A673 (cell line): ENCODE results near the gene MRNIP. TPM values are rescaled to one million over a fixed set of nuclear protein-coding genes. Genes with fewer than 3 reads are reported as not detected.

Source experiments
- BruUV-seq: library from RNA; stranded (reverse); fragments of 400-500 nt; replicated peaks from 2 replicates; lab custom pipeline; 2021; lab: Mats Ljungman, UMichigan
- CTCF ChIA-PET: fragments of 300-600 bp; sonication (Branson Sonifier 250); formaldehyde crosslinking; loops from one replicate; lab custom pipeline; 2022; ENCODE audit warnings: antibody characterized with exemption; lab: Charles Lee
- POLR2A ChIA-PET: fragments of 300-600 bp; sonication (Branson Sonifier 250); formaldehyde crosslinking; loops from one replicate; lab custom pipeline; 2022; ENCODE audit warnings: antibody characterized with exemption; ENCODE audit not compliant: low non-redundant PET; lab: Charles Lee
- DNase-seq: peaks from one replicate; pipeline ENCODE4 v3.0.0-alpha.2; 2015; ENCODE audit warnings: low spot score
- H3K27ac ChIP-seq: fragments of 200-600 bp; sonication (generic); 2 replicates; pipeline ENCODE4 v1.5.1; 2016; ENCODE audit warnings: mixed run types, low read depth, mild to moderate bottlenecking, mixed read lengths, antibody characterized with exemption, low read length; ENCODE audit not compliant: poor library complexity, severe bottlenecking
- H3K27me3 ChIP-seq: fragments of 200-600 bp; sonication (generic); replicated peaks from 2 replicates; pipeline ENCODE4 v1.6.1; 2017; ENCODE audit warnings: mixed run types, low read depth, mild to moderate bottlenecking, mixed read lengths, antibody characterized with exemption, low read length; ENCODE audit not compliant: insufficient read depth, poor library complexity
- H3K36me3 ChIP-seq: fragments of 200-600 bp; sonication (generic); 2 replicates; pipeline ENCODE4 v1.6.1; 2016; ENCODE audit warnings: mixed run types, mild to moderate bottlenecking, mixed read lengths, antibody characterized with exemption, low read length; ENCODE audit not compliant: insufficient read depth, poor library complexity, severe bottlenecking
- H3K4me1 ChIP-seq: fragments of 200-600 bp; sonication (generic); 2 replicates; pipeline ENCODE4 v1.6.1; 2017; ENCODE audit warnings: mixed run types, mild to moderate bottlenecking, mixed read lengths, antibody characterized with exemption, low read length; ENCODE audit not compliant: insufficient read depth, poor library complexity, severe bottlenecking
- H3K4me3 ChIP-seq: fragments of 200-600 bp; sonication (generic); 2 replicates; pipeline ENCODE4 v1.5.1; 2016; ENCODE audit warnings: low read depth, mixed run types, mild to moderate bottlenecking, mixed read lengths, low read length; ENCODE audit not compliant: poor library complexity, severe bottlenecking
- H3K9me3 ChIP-seq: fragments of 200-600 bp; sonication (generic); 2 replicates; pipeline ENCODE4 v1.6.1; 2016; ENCODE audit warnings: mixed run types, low read depth, mild to moderate bottlenecking, mixed read lengths, antibody characterized with exemption, low read length; ENCODE audit not compliant: poor library complexity, severe bottlenecking
- CTCF ChIP-seq: fragments of 300-800, 200-600 bp; sonication (generic); conservative IDR thresholded peaks from 2 replicates; pipeline ENCODE4 v1.5.1; 2017; ENCODE audit warnings: low read depth, mild to moderate bottlenecking, antibody characterized with exemption, low read length, moderate library complexity, mixed read lengths
- EZH2 ChIP-seq: fragments of 200-600 bp; sonication (generic); IDR thresholded peaks from 2 replicates; pipeline ENCODE4 v1.6.1; 2017; ENCODE audit warnings: borderline replicate concordance, low read depth, mild to moderate bottlenecking, mixed read lengths, antibody characterized with exemption, low read length; ENCODE audit not compliant: poor library complexity, severe bottlenecking
- intact Hi-C: fragments of 100-400 bp; cut with micrococcal nuclease; formaldehyde crosslinking; loops from one replicate; pipeline ENCODE4 v1.10.0; 2022; ENCODE audit not compliant: unreplicated experiment
- total RNA-seq: library from RNA; stranded (reverse); gene quantifications from 2 replicates; pipeline ENCODE4 v1.2.3, GENCODE V29; 2021

MRNIP gene
- total RNA-seq, 1 experiment from 2014 or later, result 31.3 TPM

- no peak for DNase-seq
- H3K36me3 ChIP-seq, result peaks cover 39% of the 10 kb centered on the region
- H3K4me3 ChIP-seq, result no peak overlapping the region
- CTCF ChIA-PET, result no interaction called here
- intact Hi-C loops, result no loop called here
- no peak overlapping the region for H3K27ac ChIP-seq
- no peaks in the 10 kb centered on the region for H3K9me3 ChIP-seq
- no peaks in the 10 kb centered on the region for H3K27me3 ChIP-seq
- no peaks in the 10 kb centered on the region for H3K4me1 ChIP-seq
- no TSS peak for BruUV-seq
- POLR2A ChIA-PET, result no interaction called here
- TF ChIP-seq EZH2 (no peak), CTCF (no peak)
These were observed 37.2 kb upstream of the MRNIP start for GRCh38 chr5:179895861-179896260.

GRCh38 chr5:179893958-179894895 lies 35.6 kb upstream of the MRNIP start:
- no peak for DNase-seq
- intact Hi-C loops, result no loop called here
- TF ChIP-seq CTCF, result no peak
- no peak for TF ChIP-seq EZH2
- Histone ChIP-seq H3K4me1 (no peaks in the 10 kb centered on the region), H3K4me3 (no peak overlapping the region), H3K36me3 (peaks cover 48% of the 10 kb centered on the region), H3K27me3 (no peaks in the 10 kb centered on the region), H3K9me3 (no peaks in the 10 kb centered on the region), H3K27ac (no peak overlapping the region)
- no TSS peak for BruUV-seq
- ChIA-PET POLR2A (no interaction called here), CTCF (no interaction called here)

- Histone ChIP-seq H3K9me3 (no peaks in the 10 kb centered on the region), H3K4me3 (no peak overlapping the region), H3K27me3 (no peaks in the 10 kb centered on the region), H3K36me3 (peaks cover 39% of the 10 kb centered on the region), H3K27ac (no peak overlapping the region), H3K4me1 (no peaks in the 10 kb centered on the region)
- intact Hi-C loops, result no loop called here
- TF ChIP-seq EZH2 (no peak), CTCF (no peak)
- ChIA-PET CTCF (no interaction called here), POLR2A (no interaction called here)
- no peak for DNase-seq
- no TSS peak for BruUV-seq
These were observed 34.7 kb upstream of the MRNIP start for GRCh38 chr5:179893076-179893957.
